DOHH2 (cell line): ENCODE measurements around the gene DPH5.

Experiments used
- EZH2phosphoT487 ChIP-seq: fragments of 200-600 bp; sonication (generic); IDR thresholded peaks from 2 replicates; pipeline ENCODE4 v1.6.1; 2017; ENCODE audit warnings: borderline replicate concordance, mild to moderate bottlenecking, antibody characterized with exemption, low read length, moderate library complexity, mixed read lengths
- TF ChIP-seq, protein P1 (sequence below): fragments of 200-600 bp; sonication (generic); IDR thresholded peaks from one replicate; pipeline ENCODE4 v1.5.1; 2014; ENCODE audit warnings: antibody characterized with exemption, mild to moderate bottlenecking, low read depth, low read length; ENCODE audit not compliant: poor library complexity, severe bottlenecking

DNA sequence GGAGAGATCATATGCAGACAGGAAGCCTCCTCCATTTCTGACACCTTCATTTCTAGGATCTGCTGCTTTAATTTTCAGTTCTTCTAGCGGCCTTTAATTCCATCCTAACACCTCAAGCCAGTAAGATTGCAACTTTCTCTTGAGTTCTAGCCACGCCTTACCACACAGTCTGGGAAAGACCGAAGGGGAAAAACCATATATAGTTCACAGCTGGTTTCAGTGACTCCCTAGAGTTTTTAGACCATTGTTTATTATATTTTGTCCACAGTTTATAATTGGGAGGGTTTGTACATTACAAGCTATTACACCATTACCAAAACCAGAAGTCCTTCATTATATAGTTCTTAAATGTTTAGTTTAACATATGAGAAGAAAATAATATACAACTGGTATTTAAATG lies 37.5 kb downstream of the DPH5 start:
- TF ChIP-seq, protein P1, sequence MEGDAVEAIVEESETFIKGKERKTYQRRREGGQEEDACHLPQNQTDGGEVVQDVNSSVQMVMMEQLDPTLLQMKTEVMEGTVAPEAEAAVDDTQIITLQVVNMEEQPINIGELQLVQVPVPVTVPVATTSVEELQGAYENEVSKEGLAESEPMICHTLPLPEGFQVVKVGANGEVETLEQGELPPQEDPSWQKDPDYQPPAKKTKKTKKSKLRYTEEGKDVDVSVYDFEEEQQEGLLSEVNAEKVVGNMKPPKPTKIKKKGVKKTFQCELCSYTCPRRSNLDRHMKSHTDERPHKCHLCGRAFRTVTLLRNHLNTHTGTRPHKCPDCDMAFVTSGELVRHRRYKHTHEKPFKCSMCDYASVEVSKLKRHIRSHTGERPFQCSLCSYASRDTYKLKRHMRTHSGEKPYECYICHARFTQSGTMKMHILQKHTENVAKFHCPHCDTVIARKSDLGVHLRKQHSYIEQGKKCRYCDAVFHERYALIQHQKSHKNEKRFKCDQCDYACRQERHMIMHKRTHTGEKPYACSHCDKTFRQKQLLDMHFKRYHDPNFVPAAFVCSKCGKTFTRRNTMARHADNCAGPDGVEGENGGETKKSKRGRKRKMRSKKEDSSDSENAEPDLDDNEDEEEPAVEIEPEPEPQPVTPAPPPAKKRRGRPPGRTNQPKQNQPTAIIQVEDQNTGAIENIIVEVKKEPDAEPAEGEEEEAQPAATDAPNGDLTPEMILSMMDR = no peak
- no peak for TF ChIP-seq EZH2phosphoT487
